ENCODE data around the gene TBC1D32.

The TBC1D32 gene

DNA sequence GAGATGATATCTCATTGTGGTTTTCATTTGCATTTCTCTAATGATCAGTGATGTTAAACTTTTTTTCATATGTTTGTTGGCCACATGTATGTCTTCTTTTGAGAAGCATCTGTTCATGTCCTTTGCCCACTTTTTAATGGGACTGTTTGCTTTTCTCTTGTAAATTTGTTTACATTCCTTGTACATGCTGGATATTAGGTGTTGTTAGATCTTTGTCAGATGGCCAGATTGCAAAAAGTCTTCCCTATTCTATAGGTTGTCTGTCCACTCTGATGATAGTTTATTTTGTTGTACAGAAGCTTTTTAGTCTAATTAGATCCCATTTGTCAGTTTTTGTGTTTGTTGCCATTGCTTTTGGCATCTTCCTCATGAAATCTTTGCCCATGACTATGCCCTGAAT is 172.4 kb downstream of the TBC1D32 start:
- TF ChIP-seq ZNF677 (tag by site-specific recombination; IDR thresholded peaks at IDR 0.05) (no peak), ZBTB21 (tag by site-specific recombination; IDR thresholded peaks at IDR 0.05) (no peak), KLF8 (tag by site-specific recombination; IDR thresholded peaks at IDR 0.05) (no peak), ZNF785 (tag by site-specific recombination; IDR thresholded peaks at IDR 0.05) (no peak), EGR2 (tag by site-specific recombination; IDR thresholded peaks at IDR 0.05; ENCODE audit: low read depth) (no peak), ZNF664 (tag by site-specific recombination; IDR thresholded peaks at IDR 0.05) (no peak), ZNF585B (tag by site-specific recombination; IDR thresholded peaks at IDR 0.05) (no peak)
- TF ChIP-seq, protein P1, sequence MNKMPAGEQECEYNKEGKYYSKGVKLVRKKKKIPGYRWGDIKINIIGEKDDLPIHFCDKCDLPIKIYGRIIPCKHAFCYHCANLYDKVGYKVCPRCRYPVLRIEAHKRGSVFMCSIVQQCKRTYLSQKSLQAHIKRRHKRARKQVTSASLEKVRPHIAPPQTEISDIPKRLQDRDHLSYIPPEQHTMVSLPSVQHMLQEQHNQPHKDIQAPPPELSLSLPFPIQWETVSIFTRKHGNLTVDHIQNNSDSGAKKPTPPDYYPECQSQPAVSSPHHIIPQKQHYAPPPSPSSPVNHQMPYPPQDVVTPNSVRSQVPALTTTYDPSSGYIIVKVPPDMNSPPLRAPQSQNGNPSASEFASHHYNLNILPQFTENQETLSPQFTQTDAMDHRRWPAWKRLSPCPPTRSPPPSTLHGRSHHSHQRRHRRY (tag by site-specific recombination; IDR thresholded peaks at IDR 0.05), result no peak
- TF ChIP-seq, protein P2, sequence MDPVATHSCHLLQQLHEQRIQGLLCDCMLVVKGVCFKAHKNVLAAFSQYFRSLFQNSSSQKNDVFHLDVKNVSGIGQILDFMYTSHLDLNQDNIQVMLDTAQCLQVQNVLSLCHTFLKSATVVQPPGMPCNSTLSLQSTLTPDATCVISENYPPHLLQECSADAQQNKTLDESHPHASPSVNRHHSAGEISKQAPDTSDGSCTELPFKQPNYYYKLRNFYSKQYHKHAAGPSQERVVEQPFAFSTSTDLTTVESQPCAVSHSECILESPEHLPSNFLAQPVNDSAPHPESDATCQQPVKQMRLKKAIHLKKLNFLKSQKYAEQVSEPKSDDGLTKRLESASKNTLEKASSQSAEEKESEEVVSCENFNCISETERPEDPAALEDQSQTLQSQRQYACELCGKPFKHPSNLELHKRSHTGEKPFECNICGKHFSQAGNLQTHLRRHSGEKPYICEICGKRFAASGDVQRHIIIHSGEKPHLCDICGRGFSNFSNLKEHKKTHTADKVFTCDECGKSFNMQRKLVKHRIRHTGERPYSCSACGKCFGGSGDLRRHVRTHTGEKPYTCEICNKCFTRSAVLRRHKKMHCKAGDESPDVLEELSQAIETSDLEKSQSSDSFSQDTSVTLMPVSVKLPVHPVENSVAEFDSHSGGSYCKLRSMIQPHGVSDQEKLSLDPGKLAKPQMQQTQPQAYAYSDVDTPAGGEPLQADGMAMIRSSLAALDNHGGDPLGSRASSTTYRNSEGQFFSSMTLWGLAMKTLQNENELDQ (tag by site-specific recombination; IDR thresholded peaks at IDR 0.05; ENCODE audit: low read depth), result no peak
- H3K4me3 ChIP-seq (ENCODE audit: low read depth, low read length), result no peak overlapping the region
- H3K36me3 ChIP-seq (ENCODE audit: control insufficient read depth in 2 of 2, insufficient read depth in 1 of 2, low read length in 2 of 2), result peaks cover 0 to 24% of the 10 kb centered on the region in 2 experiments; a peak in 1 of 3 replicates
- ChIA-PET CTCF (no interaction called here), POLR2A (no interaction called here)
- no peaks in the 10 kb centered on the region for H3K9me3 ChIP-seq (ENCODE audit: control insufficient read depth, insufficient read depth, low read depth, low read length)
- no peaks in the 10 kb centered on the region for H3K4me1 ChIP-seq (ENCODE audit: control insufficient read depth, insufficient read depth, low read length)
- H3K27ac ChIP-seq (ENCODE audit: extremely low read depth, low read depth, low read length), result no peak overlapping the region

DNA sequence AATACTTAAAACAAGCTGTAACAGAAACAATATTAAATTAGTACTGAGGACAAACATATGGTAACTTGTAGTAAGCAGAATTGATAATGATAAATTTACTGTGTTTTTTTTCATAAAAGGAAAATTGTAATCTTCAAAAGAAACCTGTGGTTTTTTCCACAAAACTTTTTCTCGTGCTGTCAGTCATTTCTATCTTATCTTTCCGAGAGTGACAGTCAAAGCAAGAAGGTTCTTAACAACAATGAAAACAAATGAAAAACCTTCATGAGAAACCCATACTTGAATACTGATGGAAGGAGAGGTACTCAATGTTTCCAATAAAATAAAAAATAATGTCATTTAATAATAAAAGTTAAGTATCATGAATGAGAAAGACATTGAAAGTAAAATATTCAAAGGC is 174.0 kb downstream of the TBC1D32 start:
- no peaks in the 10 kb centered on the region for H3K9me3 ChIP-seq (ENCODE audit: control insufficient read depth, insufficient read depth, low read depth, low read length)
- peaks cover 0 to 24% of the 10 kb centered on the region in 2 experiments; a peak in 1 of 3 replicates for H3K36me3 ChIP-seq (ENCODE audit: control insufficient read depth in 2 of 2, insufficient read depth in 1 of 2, low read length in 2 of 2)
- ChIA-PET POLR2A (no interaction called here), CTCF (no interaction called here)
- no peak for TF ChIP-seq ZNF174 (tag by site-specific recombination; IDR thresholded peaks at IDR 0.05)
- no peak for TF ChIP-seq ZNF266 (tag by site-specific recombination; IDR thresholded peaks at IDR 0.05; ENCODE audit: low read depth)
- no peak for TF ChIP-seq ZNF416 (tag by site-specific recombination; IDR thresholded peaks at IDR 0.05)
- no peak for TF ChIP-seq MEIS1 (CRISPR knock-in tag; IDR thresholded peaks at IDR 0.05; ENCODE audit: borderline replicate concordance)
- no peak for TF ChIP-seq ZNF223 (tag by site-specific recombination; IDR thresholded peaks at IDR 0.05)
- no peak for TF ChIP-seq ZBTB20 (tag by site-specific recombination; IDR thresholded peaks at IDR 0.05)
- no peak for TF ChIP-seq BCL11A (tag by site-specific recombination; IDR thresholded peaks at IDR 0.05; ENCODE audit: low read depth)
- TF ChIP-seq, protein P3, sequence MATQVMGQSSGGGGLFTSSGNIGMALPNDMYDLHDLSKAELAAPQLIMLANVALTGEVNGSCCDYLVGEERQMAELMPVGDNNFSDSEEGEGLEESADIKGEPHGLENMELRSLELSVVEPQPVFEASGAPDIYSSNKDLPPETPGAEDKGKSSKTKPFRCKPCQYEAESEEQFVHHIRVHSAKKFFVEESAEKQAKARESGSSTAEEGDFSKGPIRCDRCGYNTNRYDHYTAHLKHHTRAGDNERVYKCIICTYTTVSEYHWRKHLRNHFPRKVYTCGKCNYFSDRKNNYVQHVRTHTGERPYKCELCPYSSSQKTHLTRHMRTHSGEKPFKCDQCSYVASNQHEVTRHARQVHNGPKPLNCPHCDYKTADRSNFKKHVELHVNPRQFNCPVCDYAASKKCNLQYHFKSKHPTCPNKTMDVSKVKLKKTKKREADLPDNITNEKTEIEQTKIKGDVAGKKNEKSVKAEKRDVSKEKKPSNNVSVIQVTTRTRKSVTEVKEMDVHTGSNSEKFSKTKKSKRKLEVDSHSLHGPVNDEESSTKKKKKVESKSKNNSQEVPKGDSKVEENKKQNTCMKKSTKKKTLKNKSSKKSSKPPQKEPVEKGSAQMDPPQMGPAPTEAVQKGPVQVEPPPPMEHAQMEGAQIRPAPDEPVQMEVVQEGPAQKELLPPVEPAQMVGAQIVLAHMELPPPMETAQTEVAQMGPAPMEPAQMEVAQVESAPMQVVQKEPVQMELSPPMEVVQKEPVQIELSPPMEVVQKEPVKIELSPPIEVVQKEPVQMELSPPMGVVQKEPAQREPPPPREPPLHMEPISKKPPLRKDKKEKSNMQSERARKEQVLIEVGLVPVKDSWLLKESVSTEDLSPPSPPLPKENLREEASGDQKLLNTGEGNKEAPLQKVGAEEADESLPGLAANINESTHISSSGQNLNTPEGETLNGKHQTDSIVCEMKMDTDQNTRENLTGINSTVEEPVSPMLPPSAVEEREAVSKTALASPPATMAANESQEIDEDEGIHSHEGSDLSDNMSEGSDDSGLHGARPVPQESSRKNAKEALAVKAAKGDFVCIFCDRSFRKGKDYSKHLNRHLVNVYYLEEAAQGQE (tag by site-specific recombination; IDR thresholded peaks at IDR 0.05), result no peak
- TF ChIP-seq ZNF501 (tag by site-specific recombination; IDR thresholded peaks at IDR 0.05), result no peak
- TF ChIP-seq HOXC10 (CRISPR knock-in tag; IDR thresholded peaks at IDR 0.05), result no peak
- H3K4me3 ChIP-seq (ENCODE audit: low read depth, low read length), result no peak overlapping the region
- H3K27ac ChIP-seq (ENCODE audit: extremely low read depth, low read depth, low read length), result no peak overlapping the region
- no peaks in the 10 kb centered on the region for H3K4me1 ChIP-seq (ENCODE audit: control insufficient read depth, insufficient read depth, low read length)
